GM19397 (cell line): ENCODE data around the gene BPIFA3.

Source experiments
- ATAC-seq: cut with Tn5 transposase; IDR thresholded peaks from one replicate; pipeline ENCODE4 v1.9.1; 2021; ENCODE audit warnings: mild to moderate bottlenecking, moderate library complexity; ENCODE audit not compliant: unreplicated experiment

BPIFA3 gene

DNA sequence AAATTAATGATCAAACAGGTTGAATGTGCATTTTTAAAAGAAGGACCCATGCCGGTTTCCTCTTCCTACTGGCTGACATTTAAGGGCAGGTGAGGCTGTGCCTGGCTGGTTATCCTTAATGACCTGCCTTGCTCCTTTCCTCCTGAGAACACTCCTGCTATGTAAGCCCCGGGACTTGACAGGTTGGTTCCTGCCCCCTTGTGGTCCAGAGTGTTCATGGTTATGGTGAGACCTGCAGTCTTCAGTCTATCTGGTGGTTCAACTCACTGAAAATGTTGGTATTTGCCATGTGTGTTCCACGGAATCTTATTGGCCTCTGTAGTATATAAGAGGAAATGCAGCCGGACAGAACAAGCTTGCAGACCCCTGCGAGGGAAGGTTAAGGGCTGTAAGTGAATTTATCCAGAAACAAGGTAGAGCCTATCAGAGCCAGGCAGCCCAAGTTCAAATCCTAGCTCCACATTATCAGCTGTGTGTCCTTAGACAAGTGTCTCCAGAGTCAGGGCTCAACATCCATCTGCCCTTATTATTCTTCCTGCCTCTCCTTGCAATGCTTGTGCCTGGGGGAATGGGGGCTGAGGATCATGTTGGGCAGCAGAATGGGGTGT, 5.2 kb upstream of the BPIFA3 start:
- ATAC-seq, result no peak

GRCh38 chr20:33224399-33224798, 7.2 kb downstream of the BPIFA3 start:
- ATAC-seq, result no peak

DNA sequence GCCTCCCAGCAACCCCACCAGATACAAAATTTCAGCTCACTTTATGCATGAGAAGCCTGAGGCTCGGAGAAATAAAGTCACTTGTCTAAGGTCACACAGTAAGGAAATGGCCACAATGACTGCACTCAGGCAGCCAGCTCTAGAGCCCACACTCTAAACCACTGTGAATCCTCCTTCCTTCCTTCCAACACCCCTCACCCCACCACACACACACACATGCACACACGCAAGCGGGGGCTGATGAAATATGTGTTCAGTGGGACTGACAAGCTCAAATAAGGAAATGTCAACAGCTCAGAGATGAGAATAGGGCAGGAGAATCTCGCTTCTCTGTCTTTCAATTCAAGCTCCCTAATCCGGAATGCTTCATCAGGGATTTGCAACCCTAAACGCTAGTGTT, 12.7 kb downstream of the BPIFA3 start:
- no peak for ATAC-seq

GRCh38 chr20:33231237-33231636, 14.1 kb downstream of the BPIFA3 start:
- ATAC-seq, result no peak

DNA sequence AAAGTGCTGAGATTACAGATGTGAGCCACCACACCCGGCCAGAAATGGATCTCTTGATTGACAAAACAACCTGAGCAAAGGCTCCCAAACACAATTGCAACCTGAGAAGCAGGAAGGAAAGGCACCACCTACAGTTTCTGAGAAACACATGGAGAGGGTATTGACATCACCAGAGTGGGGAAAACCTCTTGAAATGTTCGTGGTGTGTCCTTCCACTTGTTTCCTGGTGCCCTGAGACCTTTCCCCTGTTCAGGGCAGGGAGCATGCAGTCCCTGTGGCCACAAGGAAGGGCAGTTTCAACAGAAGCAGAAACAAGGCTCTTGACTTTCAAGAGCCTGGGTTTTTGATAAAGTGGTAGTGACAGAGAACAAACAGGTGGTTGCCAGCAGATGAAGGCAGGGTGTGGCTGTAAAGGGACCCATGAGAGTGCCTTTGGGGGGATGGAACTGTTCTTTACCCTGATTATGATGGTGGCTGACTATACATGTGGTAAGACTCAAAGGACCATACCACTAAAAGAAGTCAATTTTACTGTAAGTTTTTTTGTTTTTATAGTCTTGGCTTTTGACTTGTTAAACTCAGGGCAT, 15.4 kb downstream of the BPIFA3 start:
- ATAC-seq, result no peak

DNA sequence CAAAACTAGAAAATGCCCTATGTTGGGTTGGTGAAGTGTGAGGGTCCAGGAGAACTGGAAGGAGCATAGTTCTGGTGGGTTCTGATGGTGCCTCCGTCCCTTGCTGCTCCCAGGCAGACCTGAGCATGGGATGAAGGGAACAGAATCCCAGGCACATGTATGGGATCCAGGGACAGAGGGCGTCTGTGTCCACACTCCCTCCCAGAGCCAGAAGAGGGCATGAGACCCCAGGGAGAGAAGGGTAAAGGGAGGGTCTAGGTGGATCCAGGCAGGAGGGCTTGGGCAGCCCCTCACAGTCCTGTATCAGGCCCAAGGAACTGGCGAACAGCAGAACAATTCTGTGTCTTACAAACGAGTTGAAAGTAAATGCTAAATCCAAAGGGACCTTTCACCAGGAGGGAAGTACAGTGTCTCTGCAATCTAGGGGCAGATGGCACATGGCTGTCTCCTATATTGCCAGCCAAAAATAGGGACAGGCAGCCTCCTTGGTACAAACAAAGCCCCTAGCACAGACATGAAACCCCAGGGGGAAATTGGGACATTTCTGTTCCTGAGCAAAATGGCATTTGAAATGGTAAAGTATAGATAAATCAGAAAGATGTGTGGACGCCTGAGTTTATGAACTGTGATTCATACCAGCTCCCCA, 16.1 kb downstream of the BPIFA3 start:
- no peak for ATAC-seq

DNA sequence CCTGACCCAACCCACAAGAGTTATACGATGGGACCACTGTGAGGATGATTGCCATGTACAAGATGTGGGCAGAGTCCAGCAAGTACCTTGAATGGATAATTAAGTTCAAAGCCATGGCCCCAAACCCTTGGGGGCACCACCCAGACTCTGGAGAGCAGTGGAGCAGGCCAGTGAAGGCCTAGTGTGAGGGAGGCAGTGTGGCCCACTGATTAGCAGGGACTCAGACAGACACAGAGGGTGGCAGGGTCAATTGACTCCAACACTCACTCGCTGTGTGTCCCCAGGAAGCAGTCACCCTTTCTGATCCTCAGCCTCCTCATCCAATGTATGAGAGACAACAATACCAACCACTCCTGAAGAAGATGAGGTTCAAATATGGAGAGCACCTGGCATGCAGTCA, 16.9 kb downstream of the BPIFA3 start:
- ATAC-seq, result no peak

- ATAC-seq, result no peak
Observed at GRCh38 chr20:33235696-33236095, 18.5 kb downstream of the BPIFA3 start, which contains the start of gene BPIFA1. BPIFA1 (plus strand) TSS chr20:33235996; CDS start chr20:33237712, 1,716 bp downstream.

- ATAC-seq, result no peak
Observed at GRCh38 chr20:33236351-33236750, 19.2 kb downstream of the BPIFA3 start.

- ATAC-seq, result no peak
Observed at GRCh38 chr20:33237989-33238388, 20.8 kb downstream of the BPIFA3 start.

DNA sequence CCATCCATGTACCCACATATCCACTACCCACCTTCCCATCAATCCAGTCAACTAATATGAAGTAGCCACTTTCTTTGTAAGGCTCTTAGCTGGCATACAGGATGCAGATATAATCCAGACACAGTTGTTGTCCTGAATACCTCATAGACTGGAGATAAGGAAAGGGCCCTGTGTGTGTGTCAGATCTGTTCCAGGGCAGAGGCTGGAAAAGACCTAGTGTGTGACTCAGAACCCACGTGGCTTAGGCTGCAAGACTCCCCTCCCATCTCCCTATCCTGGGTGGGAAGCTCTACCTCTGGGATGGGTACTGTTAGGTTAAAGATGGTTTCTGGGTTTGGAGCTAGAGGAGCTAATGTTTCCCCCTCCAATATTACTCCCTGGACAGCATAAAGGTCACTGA, 22.3 kb downstream of the BPIFA3 start:
- ATAC-seq, result no peak

DNA sequence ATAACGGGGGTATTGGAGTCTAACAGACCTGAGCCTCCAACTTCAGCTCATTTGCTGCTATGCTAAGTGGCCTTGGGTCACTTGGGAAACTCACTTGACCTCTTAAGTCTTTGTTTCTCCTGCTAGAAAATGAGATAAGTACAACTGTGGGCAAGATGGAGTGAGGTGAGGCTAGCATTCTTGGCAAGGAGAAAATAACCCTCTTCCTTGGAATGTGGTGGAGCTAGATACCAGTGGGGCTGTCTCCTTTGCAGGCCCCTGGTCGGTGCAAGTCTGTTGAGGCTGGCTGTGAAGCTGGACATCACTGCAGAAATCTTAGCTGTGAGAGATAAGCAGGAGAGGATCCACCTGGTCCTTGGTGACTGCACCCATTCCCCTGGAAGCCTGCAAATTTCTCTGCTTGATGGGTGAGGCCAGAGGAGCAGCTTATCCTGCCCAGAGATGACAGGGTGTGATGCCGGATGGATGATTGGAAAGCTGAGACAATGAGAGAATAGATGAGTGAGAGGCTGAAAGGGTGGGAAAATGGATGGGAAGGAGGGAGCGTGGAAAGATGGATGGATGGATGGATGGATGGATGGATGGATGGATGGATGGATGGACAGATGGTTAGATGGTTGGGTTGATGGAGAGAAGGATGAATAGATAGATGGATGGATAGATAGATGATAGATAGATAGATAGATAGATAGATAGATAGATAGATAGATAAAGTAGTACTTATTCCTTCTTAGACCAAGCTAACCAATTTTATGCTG, 23.0 kb downstream of the BPIFA3 start:
- no peak for ATAC-seq

DNA sequence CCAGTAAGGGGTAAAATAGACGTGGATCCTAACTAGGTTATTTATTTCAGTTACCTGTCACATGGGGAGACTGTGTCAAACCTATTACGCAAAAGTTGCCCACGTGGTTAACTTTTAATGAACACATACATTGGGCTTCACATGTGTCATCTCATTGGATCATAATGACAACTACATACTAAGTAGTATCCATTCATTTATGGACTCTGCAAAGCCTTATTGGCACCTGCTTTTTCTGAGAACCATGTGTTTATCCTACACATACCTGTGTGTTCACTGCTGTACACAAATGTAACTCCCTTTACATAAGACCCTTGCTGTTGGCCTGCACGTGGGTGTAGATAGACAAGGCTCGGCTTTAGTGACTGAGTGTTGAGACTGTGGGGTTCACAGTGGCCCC, 23.8 kb downstream of the BPIFA3 start:
- ATAC-seq, result no peak

GRCh38 chr20:33242319-33243100, 25.4 kb downstream of the BPIFA3 start:
- no peak for ATAC-seq

DNA sequence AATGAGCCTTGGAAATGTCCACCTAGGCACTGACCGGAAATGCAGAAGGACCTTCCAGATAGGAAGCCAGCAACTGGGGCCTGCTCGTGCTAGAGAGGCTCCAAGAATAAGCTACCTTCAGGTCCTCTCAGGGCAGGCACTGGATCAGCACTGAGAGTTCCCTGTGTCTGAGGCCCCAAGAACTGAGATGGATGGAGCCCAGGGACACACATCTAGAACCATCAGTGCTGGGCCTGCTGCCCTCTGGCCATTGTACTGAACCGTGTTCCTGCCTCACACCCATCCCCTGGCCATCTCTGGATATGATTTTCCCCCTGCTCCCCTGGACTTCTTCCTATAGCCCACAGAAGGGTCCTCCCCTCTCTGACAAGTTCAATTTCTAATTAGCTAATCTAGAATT, 28.9 kb downstream of the BPIFA3 start:
- ATAC-seq, result no peak

- no peak for ATAC-seq
Observed at GRCh38 chr20:33249456-33249855, 32.3 kb downstream of the BPIFA3 start.

DNA sequence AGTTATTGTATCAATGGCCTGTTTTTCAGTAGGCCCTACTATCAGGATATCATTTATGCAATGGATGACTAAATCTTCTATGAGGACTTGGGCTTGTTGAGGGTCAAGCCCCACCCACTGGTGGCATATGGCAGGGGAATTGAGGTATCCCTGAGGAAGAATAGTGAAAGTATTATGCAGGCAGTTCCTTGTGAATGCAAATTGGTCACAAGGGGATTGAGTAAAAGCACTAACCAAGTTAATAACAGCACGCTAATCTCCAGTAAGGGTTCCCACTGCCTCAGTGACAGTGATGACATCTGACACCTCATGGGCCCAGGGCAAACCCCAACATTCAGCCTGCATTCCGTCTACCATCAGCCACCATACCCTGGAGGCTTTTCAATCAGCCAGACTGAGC, 33.5 kb downstream of the BPIFA3 start:
- ATAC-seq, result no peak

GRCh38 chr20:33251496-33251895, 34.3 kb downstream of the BPIFA3 start:
- ATAC-seq, result no peak

- no peak for ATAC-seq
Observed at GRCh38 chr20:33252460-33252859, 35.3 kb downstream of the BPIFA3 start.

GRCh38 chr20:33255005-33255404, 37.9 kb downstream of the BPIFA3 start:
- no peak for ATAC-seq

DNA sequence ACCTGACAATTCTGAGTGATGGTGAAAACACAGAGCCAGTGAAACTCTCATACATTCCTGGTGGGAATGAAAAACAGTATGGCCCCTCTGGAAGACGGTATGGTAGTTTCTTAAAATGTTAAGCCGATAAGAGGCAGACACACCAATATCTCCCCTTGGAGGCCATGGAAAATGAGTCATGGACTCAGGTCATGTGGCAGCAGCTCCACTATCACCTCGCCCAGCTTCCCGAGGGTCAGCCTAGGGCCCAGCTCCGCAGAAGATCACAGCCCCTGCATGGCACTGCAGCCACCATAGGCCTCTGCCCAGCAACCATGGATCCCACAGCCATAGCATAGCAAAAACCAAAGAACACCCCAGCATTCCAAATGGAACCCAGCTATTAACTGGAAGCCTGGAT, 40.1 kb downstream of the BPIFA3 start:
- no peak for ATAC-seq
